ENCODE results near the gene ROR2.

DNA sequence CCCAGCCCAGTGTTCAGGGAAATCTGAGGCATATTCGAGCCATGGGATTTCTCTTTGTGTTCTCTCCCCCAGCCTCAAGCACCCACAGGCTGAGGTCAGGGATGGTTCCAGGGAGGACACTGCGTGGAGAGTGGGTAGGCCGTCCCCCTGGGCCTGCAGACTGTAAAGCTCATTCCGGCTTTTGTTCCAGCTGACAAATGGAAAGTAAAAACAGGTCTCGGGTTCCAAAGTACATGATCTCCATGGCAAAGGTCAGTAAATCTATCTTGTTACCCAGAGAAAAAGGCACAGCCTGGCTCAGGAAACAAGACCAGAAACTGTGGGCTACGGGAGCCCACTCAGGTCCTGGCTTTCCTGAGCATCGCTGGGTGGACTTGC lies 116.2 kb downstream of the ROR2 start:
- TF ChIP-seq EP300 (IDR thresholded peaks at IDR 0.05; ENCODE audit: low read depth) (no peak), POLR2A (IDR thresholded peaks at IDR 0.05) (no peak)
- TF ChIP-seq, protein P1, sequence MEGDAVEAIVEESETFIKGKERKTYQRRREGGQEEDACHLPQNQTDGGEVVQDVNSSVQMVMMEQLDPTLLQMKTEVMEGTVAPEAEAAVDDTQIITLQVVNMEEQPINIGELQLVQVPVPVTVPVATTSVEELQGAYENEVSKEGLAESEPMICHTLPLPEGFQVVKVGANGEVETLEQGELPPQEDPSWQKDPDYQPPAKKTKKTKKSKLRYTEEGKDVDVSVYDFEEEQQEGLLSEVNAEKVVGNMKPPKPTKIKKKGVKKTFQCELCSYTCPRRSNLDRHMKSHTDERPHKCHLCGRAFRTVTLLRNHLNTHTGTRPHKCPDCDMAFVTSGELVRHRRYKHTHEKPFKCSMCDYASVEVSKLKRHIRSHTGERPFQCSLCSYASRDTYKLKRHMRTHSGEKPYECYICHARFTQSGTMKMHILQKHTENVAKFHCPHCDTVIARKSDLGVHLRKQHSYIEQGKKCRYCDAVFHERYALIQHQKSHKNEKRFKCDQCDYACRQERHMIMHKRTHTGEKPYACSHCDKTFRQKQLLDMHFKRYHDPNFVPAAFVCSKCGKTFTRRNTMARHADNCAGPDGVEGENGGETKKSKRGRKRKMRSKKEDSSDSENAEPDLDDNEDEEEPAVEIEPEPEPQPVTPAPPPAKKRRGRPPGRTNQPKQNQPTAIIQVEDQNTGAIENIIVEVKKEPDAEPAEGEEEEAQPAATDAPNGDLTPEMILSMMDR (IDR thresholded peaks at IDR 0.05) = no peak
